Activated CD8-positive, alpha-beta T cell treated with anti-CD3 and anti-CD28 coated beads for 36 hours (primary cell): ENCODE results near the gene ARL16. TPM values are rescaled to one million over a fixed set of nuclear protein-coding genes. Genes with fewer than 3 reads are reported as not detected.
A peak's percentile ranks its signal among the peaks of the same experiment; 100 is the strongest.

Experiments used
- ATAC-seq: fragments of 200-7000 bp; cut with Tn5 transposase; one replicate; pipeline ENCODE4 v1.10.0; 2021; ENCODE audit warnings: mild to moderate bottlenecking, moderate library complexity
- CTCF ChIA-PET: fragments of 350-600 bp; sonication (Branson Sonifier 250); formaldehyde crosslinking; loops from one replicate; lab custom pipeline; 2021; ENCODE audit warnings: antibody characterized with exemption; lab: Charles Lee
- POLR2A ChIA-PET: fragments of 350-600 bp; sonication (Branson Sonifier 250); formaldehyde crosslinking; loops from one replicate; lab custom pipeline; 2021; ENCODE audit warnings: antibody characterized with exemption; lab: Charles Lee
- DNase-seq: peaks from one replicate; pipeline ENCODE4 v3.0.0-alpha.2; 2020
- H3K27ac Mint-ChIP-seq: one replicate; pipeline ENCODE4 v1.8.0; 2021; ENCODE audit warnings: mild to moderate bottlenecking, mixed read lengths
- H3K27me3 Mint-ChIP-seq: one replicate; pipeline ENCODE4 v1.8.0; 2021; ENCODE audit warnings: mixed read lengths
- H3K36me3 Mint-ChIP-seq: one replicate; pipeline ENCODE4 v1.8.0; 2021; ENCODE audit warnings: low read depth, mixed read lengths
- H3K4me1 Mint-ChIP-seq: one replicate; pipeline ENCODE4 v1.8.0; 2021; ENCODE audit warnings: low read depth, mixed read lengths
- H3K4me3 Mint-ChIP-seq: one replicate; pipeline ENCODE4 v1.8.0; 2021; ENCODE audit warnings: mild to moderate bottlenecking, moderate library complexity, mixed read lengths
- H3K9me3 Mint-ChIP-seq: one replicate; pipeline ENCODE4 v1.8.0; 2021; ENCODE audit warnings: mixed read lengths
- CTCF ChIP-seq: fragments of 200-600 bp; IDR thresholded peaks from one replicate; pipeline ENCODE4 v1.8.0; 2022; ENCODE audit warnings: antibody characterized with exemption, mild to moderate bottlenecking
- intact Hi-C: fragments of 100-400 bp; cut with micrococcal nuclease; formaldehyde crosslinking; loops from one replicate; pipeline ENCODE4 v1.10.0; 2022
- total RNA-seq, 2 experiments: library from RNA; stranded (reverse); gene quantifications; one replicate each; pipeline ENCODE4 v1.2.3, GENCODE V29; 2021

Gene ARL16
- total RNA-seq, 2 experiments from 2014 or later = 22.3 to 23.5 TPM

GRCh38 chr17:81712468-81713003 lies 28.9 kb upstream of the ARL16 start:
- ChIA-PET POLR2A (interaction anchor here (0.6 to 4.3 kb wide), 10 partner anchors 9 to 154 kb away, joined by 3 to 40 read pairs (median 4); partner anchors contain the start of gene MRPL12), CTCF (interaction anchor here (0.6 kb wide), 1 partner anchor 164 kb away, joined by 3 read pairs; no protein-coding TSS in a partner anchor)
- peaks cover 5% of the 10 kb centered on the region for H3K36me3 Mint-ChIP-seq
- H3K27ac Mint-ChIP-seq = peak overlapping the region; percentile 66
- H3K9me3 Mint-ChIP-seq = no peaks in the 10 kb centered on the region
- ATAC-seq (peak; percentile 21), DNase-seq (peak; percentile 37)
- peak overlapping the region; percentile 92 for H3K4me3 Mint-ChIP-seq
- no peak for TF ChIP-seq CTCF
- peaks cover 24% of the 10 kb centered on the region for H3K4me1 Mint-ChIP-seq
- intact Hi-C loops = no loop called here
- H3K27me3 Mint-ChIP-seq = no peaks in the 10 kb centered on the region

GRCh38 chr17:81711814-81712467 lies 28.3 kb upstream of the ARL16 start, which contains the start of gene SLC25A10:
Gene SLC25A10, plus strand, starts transcription at chr17:81712284. Its CDS starts 143 bp downstream, at chr17:81712427.
- Mint-ChIP-seq H3K4me3 (peak within 1 kb of the TSS; percentile 92), H3K4me1 (peaks cover 24% of the 10 kb centered on the region), H3K9me3 (no peaks in the 10 kb centered on the region), H3K36me3 (peaks cover 8% of the 10 kb centered on the region), H3K27me3 (no peaks in the 10 kb centered on the region), H3K27ac (peak within 1 kb of the TSS; percentile 83)
- DNase-seq = peak; percentile 88
- POLR2A ChIA-PET = interaction anchor here (0.6 to 4.5 kb wide), 12 partner anchors 8 to 159 kb away, joined by 3 to 40 read pairs (median 6); partner anchors contain the start of genes ARHGDIA, ARL16, HGS and MRPL12
- peak; percentile 11 for TF ChIP-seq CTCF
- CTCF ChIA-PET = interaction anchor here (1.1 kb wide), 1 partner anchor 28 kb away, joined by 4 read pairs; the partner anchor contains the start of genes ARL16 and HGS
- peak; percentile 85 for ATAC-seq
- intact Hi-C loops = no loop called here

- intact Hi-C loops = no loop called here
- Mint-ChIP-seq H3K4me3 (peak overlapping the region; percentile 74), H3K27ac (peak overlapping the region; percentile 83), H3K36me3 (peaks cover 19% of the 10 kb centered on the region), H3K4me1 (peaks cover 28% of the 10 kb centered on the region), H3K27me3 (no peaks in the 10 kb centered on the region), H3K9me3 (no peaks in the 10 kb centered on the region)
- CTCF ChIA-PET = interaction anchor here (1.1 kb wide), 1 partner anchor 27 kb away, joined by 4 read pairs; the partner anchor contains the start of genes ARL16 and HGS
- ATAC-seq = no peak
- no peak for TF ChIP-seq CTCF
- DNase-seq = peak; percentile 46
- POLR2A ChIA-PET = interaction anchor here (1.3 to 4.5 kb wide), 7 partner anchors 8 to 160 kb away, joined by 4 to 23 read pairs (median 8); partner anchors contain the start of genes ARHGDIA, ARL16, HGS and MRPL12
These were observed 27.1 kb upstream of the ARL16 start for GRCh38 chr17:81710514-81711308.

- POLR2A ChIA-PET = interaction anchor here (1.1 to 4.5 kb wide), 8 partner anchors 10 to 162 kb away, joined by 3 to 23 read pairs (median 4); partner anchors contain the start of genes ARHGDIA and FAAP100
These were observed 25.2 kb upstream of the ARL16 start for GRCh38 chr17:81708739-81709185.

More at GRCh38 chr17:81708739-81709185, 25.2 kb upstream of the ARL16 start:
- Mint-ChIP-seq H3K27ac (no peak overlapping the region), H3K9me3 (no peaks in the 10 kb centered on the region), H3K27me3 (no peaks in the 10 kb centered on the region), H3K4me3 (no peak overlapping the region), H3K4me1 (peaks cover 35% of the 10 kb centered on the region), H3K36me3 (peaks cover 32% of the 10 kb centered on the region)
- intact Hi-C loops = no loop called here
- no peak for DNase-seq
- no peak for TF ChIP-seq CTCF
- no peak for ATAC-seq
- CTCF ChIA-PET = interaction anchor here (1.3 kb wide), 1 partner anchor 33 kb away, joined by 3 read pairs; no protein-coding TSS in a partner anchor
